Endothelial cell of umbilical vein (primary cell): ENCODE data around the gene TARBP2. TPM values are rescaled to one million over a fixed set of nuclear protein-coding genes. Genes with fewer than 3 reads are reported as not detected.

ENCODE experiments used
- BruUV-seq: library from RNA; stranded (reverse); fragments of 400-500 nt; replicated peaks from 2 replicates; lab custom pipeline; 2021; lab: Mats Ljungman, UMichigan
- CTCF ChIA-PET: fragments of 300-600, 350-600 bp; sonication (Branson Sonifier 250); formaldehyde crosslinking; loops from one replicate; lab custom pipeline; 2021; ENCODE audit warnings: antibody characterized with exemption, inconsistent platforms; lab: Charles Lee
- POLR2A ChIA-PET: fragments of 300-600, 350-600 bp; sonication (Branson Sonifier 250); formaldehyde crosslinking; loops from one replicate; lab custom pipeline; 2021; ENCODE audit warnings: antibody characterized with exemption, inconsistent platforms; lab: Charles Lee
- DNase-seq: peaks from one replicate; pipeline ENCODE4 v3.0.0-alpha.2; 2011; ENCODE audit warnings: low read depth, low spot score
- FAIRE-seq: peaks from 2 replicates; lab custom pipeline; 2011; peaks lifted over from hg19 to GRCh38; lab: Jason Lieb, UNC
- H2AFZ ChIP-seq: 2 replicates; pipeline ENCODE4 v1.6.0; 2012; ENCODE audit warnings: low read depth, low read length, control low read depth, inconsistent platforms
- H3K27ac ChIP-seq: 2 replicates; pipeline ENCODE4 v1.5.1; 2011; ENCODE audit warnings: low read depth, mild to moderate bottlenecking, control low read depth, low read length, moderate library complexity; ENCODE audit not compliant: insufficient read depth
- H3K27me3 ChIP-seq, 2 experiments: 2 replicates each; pipeline versions ENCODE4 v1.6.0 to v1.6.1; 2011; ENCODE audit warnings: low read length in 2 of 2, mixed read lengths in 1 of 2; ENCODE audit not compliant: control insufficient read depth in 2 of 2, insufficient read depth in 2 of 2
- H3K36me3 ChIP-seq, 2 experiments: 2 replicates in 1 of 2; 3 replicates in 1 of 2; pipeline ENCODE4 v1.5.1; 2011; ENCODE audit warnings: low read length in 2 of 2, mild to moderate bottlenecking in 1 of 2, moderate library complexity in 1 of 2; ENCODE audit not compliant: control insufficient read depth in 2 of 2, insufficient read depth in 2 of 2; ENCODE audit errors: extremely low read depth in 1 of 2
- H3K4me1 ChIP-seq: 3 replicates; pipeline ENCODE4 v1.5.1; 2011; ENCODE audit warnings: mild to moderate bottlenecking, low read length; ENCODE audit not compliant: control insufficient read depth, insufficient read depth; ENCODE audit errors: extremely low read depth
- H3K4me2 ChIP-seq: 2 replicates; pipeline ENCODE4 v1.6.1; 2011; ENCODE audit warnings: low read length, control low read depth, mixed read lengths; ENCODE audit not compliant: insufficient read depth
- H3K4me3 ChIP-seq, 3 experiments: fragments of 200-600 bp in 1 of 3; sonication (generic), shearing (Covaris generic) in 1 of 3; replicated peaks in 1 of 3; 2 replicates each; pipeline ENCODE4 v1.5.1; 2011 to 2016; ENCODE audit warnings: control low read depth in 3 of 3, low read length in 3 of 3, mild to moderate bottlenecking in 2 of 3, inconsistent platforms in 1 of 3, low read depth in 1 of 3, moderate library complexity in 1 of 3; ENCODE audit not compliant: insufficient read depth in 1 of 3
- H3K79me2 ChIP-seq: 2 replicates; pipeline ENCODE4 v1.6.0; 2012; ENCODE audit warnings: low read length, inconsistent platforms; ENCODE audit not compliant: control insufficient read depth, insufficient read depth
- H3K9ac ChIP-seq: replicated peaks from 2 replicates; pipeline ENCODE3; 2011; ENCODE audit warnings: low read length, control low read depth; ENCODE audit not compliant: insufficient read depth; ENCODE audit errors: extremely low read depth
- H3K9me1 ChIP-seq: replicated peaks from 3 replicates; pipeline ENCODE4 v1.6.0; 2011; ENCODE audit warnings: mild to moderate bottlenecking, low read length; ENCODE audit not compliant: control insufficient read depth, insufficient read depth; ENCODE audit errors: extremely low read depth
- H3K9me3 ChIP-seq: replicated peaks from 2 replicates; pipeline ENCODE4 v1.5.1; 2012; ENCODE audit warnings: low read length, inconsistent platforms; ENCODE audit not compliant: control insufficient read depth, insufficient read depth
- H4K20me1 ChIP-seq: replicated peaks from 2 replicates; pipeline ENCODE3; 2011; ENCODE audit warnings: mild to moderate bottlenecking, low read length; ENCODE audit not compliant: control insufficient read depth, insufficient read depth; ENCODE audit errors: extremely low read depth
- EZH2 ChIP-seq: IDR thresholded peaks from 2 replicates; pipeline ENCODE4 v1.6.1; 2012; ENCODE audit warnings: borderline replicate concordance, low read depth, mild to moderate bottlenecking, moderate library complexity, low read length, inconsistent platforms; ENCODE audit not compliant: severe bottlenecking
- FOS ChIP-seq: IDR thresholded peaks from 2 replicates; pipeline ENCODE4 v1.6.1; 2011; ENCODE audit warnings: mild to moderate bottlenecking, low read length, moderate library complexity, borderline replicate concordance; ENCODE audit not compliant: insufficient read depth
- GATA2 ChIP-seq: IDR thresholded peaks from 2 replicates; pipeline ENCODE4 v1.7.0; 2011; ENCODE audit warnings: low read depth, mild to moderate bottlenecking, moderate library complexity, mixed read lengths, low read length; ENCODE audit not compliant: insufficient read length, insufficient read depth
- JUN ChIP-seq: IDR thresholded peaks from 2 replicates; pipeline ENCODE4 v1.6.1; 2011; ENCODE audit warnings: borderline replicate concordance, low read depth; ENCODE audit not compliant: insufficient read length, insufficient read depth
- MYC ChIP-seq: IDR thresholded peaks from one replicate; pipeline ENCODE4 v1.6.1; 2011; ENCODE audit warnings: mild to moderate bottlenecking, low read depth, low read length
- POLR2A ChIP-seq: IDR thresholded peaks from 2 replicates; pipeline ENCODE4 v1.6.1; 2012; ENCODE audit warnings: low read depth, mild to moderate bottlenecking, control low read depth, low read length
- POLR2AphosphoS5 ChIP-seq: IDR thresholded peaks from 2 replicates; pipeline ENCODE4 v1.6.1; 2012; ENCODE audit warnings: low read depth, mild to moderate bottlenecking, control low read depth, low read length, moderate library complexity; ENCODE audit not compliant: insufficient read depth
- dilution Hi-C: fragments of 300-500 bp; cut with MboI; formaldehyde crosslinking; loops from one replicate; pipeline ENCODE4 v1.15.0; 2019; ENCODE audit warnings: low sequenced_read_pairs; ENCODE audit not compliant: extremely low pct_ligation_motif_present
- intact Hi-C: fragments of 100-400 bp; cut with micrococcal nuclease; formaldehyde crosslinking; loops from one replicate; pipeline ENCODE4 v1.10.0; 2022
- polyA plus RNA-seq, 4 experiments: library from polyadenylated mRNA; depleted of rRNA in 3 of 4; stranded (reverse) in 3 of 4; unstranded in 1 of 4; fragments of >200 nt; gene quantifications; 2 replicates each; pipeline versions ENCODE4 v1.2.1 to v1.2.3, GENCODE V29; 2011 to 2012; ENCODE audit warnings: missing spikeins in 1 of 4
- total RNA-seq: library from RNA; stranded (reverse); gene quantifications from 2 replicates; pipeline ENCODE4 v1.2.3, GENCODE V29; 2021
- TF ChIP-seq, protein P1 (sequence below): IDR thresholded peaks from 2 replicates; pipeline ENCODE4 v1.6.1; 2011; ENCODE audit not compliant: insufficient read depth, insufficient read length
- TF ChIP-seq, protein P2 (sequence below), 2 donors: IDR thresholded peaks; 1 replicate in 1 of 2; 2 replicates in 1 of 2; pipeline ENCODE4 v1.5.1; 2011; ENCODE audit warnings: low read length in 2 of 2, mild to moderate bottlenecking in 2 of 2, moderate library complexity in 2 of 2, control low read depth in 1 of 2, inconsistent platforms in 1 of 2, low read depth in 1 of 2; ENCODE audit not compliant: insufficient read depth in 1 of 2; ENCODE audit errors: extremely low read depth in 1 of 2

TARBP2 gene
- total and polyA plus RNA-seq, 2 donors (not counting 3 experiments of a cell fraction or from before 2014, with no cell fraction given) = 57.2 to 82.8 TPM

DNA sequence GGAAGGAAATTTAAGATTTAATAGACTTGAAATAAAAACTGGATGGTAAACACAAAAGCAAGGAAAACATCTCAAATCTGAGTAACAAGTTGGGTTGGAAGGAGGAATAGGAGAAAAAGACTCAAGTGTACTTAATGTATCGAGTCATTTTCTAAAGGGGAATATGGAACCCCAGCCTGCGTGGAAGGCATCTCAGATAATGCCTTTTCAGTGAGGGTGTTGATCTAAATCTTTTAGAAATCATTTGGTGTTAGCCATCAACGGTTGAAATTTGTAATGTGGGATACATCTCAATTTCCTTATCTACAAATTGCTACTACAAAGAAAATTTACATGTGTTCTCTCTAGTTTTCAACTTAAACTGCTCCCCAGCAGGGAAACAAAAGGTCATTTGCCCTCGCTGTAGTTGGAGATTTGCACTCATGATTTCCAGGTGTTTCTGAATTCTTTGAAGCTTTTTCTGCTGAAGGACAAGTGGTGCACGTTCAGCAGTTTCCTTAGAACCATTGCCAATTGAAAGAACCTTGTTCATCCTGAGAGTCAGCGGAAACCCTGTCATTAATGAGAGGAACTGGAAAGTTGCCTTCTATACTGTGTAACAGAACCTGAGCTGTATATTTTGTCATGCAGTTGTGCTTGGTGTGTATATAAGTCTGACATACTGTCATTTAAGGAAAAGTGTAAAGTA lies 47.0 kb upstream of the TARBP2 start:
- Histone ChIP-seq H3K9me1 (no peaks in the 10 kb centered on the region), H3K9me3 (no peaks in the 10 kb centered on the region), H3K27me3 (no peaks in the 10 kb centered on the region), H3K4me1 (peaks cover 12% of the 10 kb centered on the region), H3K79me2 (peaks cover 66% of the 10 kb centered on the region), H3K4me3 (peak overlapping the region in 2 of 3 experiments; percentile 81 to 100), H3K27ac (no peak overlapping the region), H4K20me1 (peaks cover 16% of the 10 kb centered on the region), H2AFZ (no peak overlapping the region), H3K4me2 (peak overlapping the region; percentile 100), H3K9ac (peak overlapping the region; percentile 94), H3K36me3 (peaks cover 23 to 30% of the 10 kb centered on the region in 2 experiments)
- BruUV-seq = no TSS peak
- TF ChIP-seq JUN = no peak
- TF ChIP-seq MYC = no peak
- TF ChIP-seq GATA2 = no peak
- no peak for TF ChIP-seq EZH2
- TF ChIP-seq POLR2A = no peak
- TF ChIP-seq, protein P1, sequence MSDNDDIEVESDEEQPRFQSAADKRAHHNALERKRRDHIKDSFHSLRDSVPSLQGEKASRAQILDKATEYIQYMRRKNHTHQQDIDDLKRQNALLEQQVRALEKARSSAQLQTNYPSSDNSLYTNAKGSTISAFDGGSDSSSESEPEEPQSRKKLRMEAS = no peak
- POLR2A ChIA-PET = interaction anchor here (0.9 kb wide), 1 partner anchor 47 kb away, joined by 3 read pairs; the partner anchor contains the start of gene TARBP2
- intact Hi-C loops (loop anchor here (2.0 to 5.0 kb wide), 3 partner anchors 15 to 223 kb away; partner anchors contain the start of genes ATP5MC2 and TARBP2), dilution Hi-C loops (no loop called here)
- CTCF ChIA-PET = interaction anchor here (0.5 to 2.5 kb wide), 6 partner anchors 10 to 202 kb away, joined by 3 to 15 read pairs (median 3); partner anchors contain the start of gene AAAS
- FAIRE-seq (no peak), DNase-seq (no peak)

DNA sequence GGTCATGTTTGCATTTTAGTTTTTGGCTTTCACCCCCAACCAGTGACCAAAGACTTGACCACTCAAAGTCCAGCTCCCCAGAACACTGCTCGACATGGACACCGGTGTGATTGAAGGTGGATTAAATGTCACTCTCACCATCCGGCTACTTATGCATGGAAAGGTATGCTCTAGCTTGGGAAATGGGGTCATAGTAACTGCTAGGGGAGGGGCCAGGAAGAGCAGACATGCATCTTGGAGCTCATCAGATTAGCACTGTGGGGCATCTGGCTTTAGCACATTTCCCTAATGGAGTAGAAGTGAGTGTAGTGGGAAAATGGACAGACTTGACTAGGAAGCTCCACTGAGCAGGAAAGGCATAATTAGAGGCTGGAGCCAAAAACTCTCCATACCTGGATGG lies 46.4 kb upstream of the TARBP2 start:
- H3K9me1 ChIP-seq = no peaks in the 10 kb centered on the region
- BruUV-seq = no TSS peak
- TF ChIP-seq, protein P2, sequence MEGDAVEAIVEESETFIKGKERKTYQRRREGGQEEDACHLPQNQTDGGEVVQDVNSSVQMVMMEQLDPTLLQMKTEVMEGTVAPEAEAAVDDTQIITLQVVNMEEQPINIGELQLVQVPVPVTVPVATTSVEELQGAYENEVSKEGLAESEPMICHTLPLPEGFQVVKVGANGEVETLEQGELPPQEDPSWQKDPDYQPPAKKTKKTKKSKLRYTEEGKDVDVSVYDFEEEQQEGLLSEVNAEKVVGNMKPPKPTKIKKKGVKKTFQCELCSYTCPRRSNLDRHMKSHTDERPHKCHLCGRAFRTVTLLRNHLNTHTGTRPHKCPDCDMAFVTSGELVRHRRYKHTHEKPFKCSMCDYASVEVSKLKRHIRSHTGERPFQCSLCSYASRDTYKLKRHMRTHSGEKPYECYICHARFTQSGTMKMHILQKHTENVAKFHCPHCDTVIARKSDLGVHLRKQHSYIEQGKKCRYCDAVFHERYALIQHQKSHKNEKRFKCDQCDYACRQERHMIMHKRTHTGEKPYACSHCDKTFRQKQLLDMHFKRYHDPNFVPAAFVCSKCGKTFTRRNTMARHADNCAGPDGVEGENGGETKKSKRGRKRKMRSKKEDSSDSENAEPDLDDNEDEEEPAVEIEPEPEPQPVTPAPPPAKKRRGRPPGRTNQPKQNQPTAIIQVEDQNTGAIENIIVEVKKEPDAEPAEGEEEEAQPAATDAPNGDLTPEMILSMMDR (IDR thresholded peaks at IDR 0.05; ENCODE audit: extremely low read depth in 1 of 2, insufficient read depth in 1 of 2, low read depth in 1 of 2, low read length in 2 of 2) = no peak
- no peak for TF ChIP-seq POLR2AphosphoS5
- no peak for TF ChIP-seq GATA2
- TF ChIP-seq, protein P1 = no peak
- no peak for TF ChIP-seq JUN
- no peak for TF ChIP-seq MYC
- TF ChIP-seq FOS = no peak
- no peak for TF ChIP-seq EZH2
- TF ChIP-seq POLR2A = no peak
- FAIRE-seq = no peak
- H3K4me1 ChIP-seq = peaks cover 12% of the 10 kb centered on the region
- H3K27me3 ChIP-seq = no peaks in the 10 kb centered on the region
- ChIA-PET POLR2A (interaction anchor here (0.7 kb wide), 1 partner anchor 27 kb away, joined by 4 read pairs; no protein-coding TSS in a partner anchor), CTCF (interaction anchor here (1.0 to 2.5 kb wide), 5 partner anchors 9 to 133 kb away, joined by 3 to 15 read pairs (median 3); partner anchors contain the start of gene AAAS)
- DNase-seq = no peak
- H3K79me2 ChIP-seq = peaks cover 71% of the 10 kb centered on the region
- H3K27ac ChIP-seq = no peak overlapping the region
- H2AFZ ChIP-seq = no peak overlapping the region
- H3K4me3 ChIP-seq = peak overlapping the region in 1 of 3 experiments; percentile 100
- H3K4me2 ChIP-seq = peak overlapping the region; percentile 100
- H3K36me3 ChIP-seq = peaks cover 25 to 36% of the 10 kb centered on the region in 2 experiments
- dilution Hi-C loops (no loop called here), intact Hi-C loops (loop anchor here (5.0 kb wide), 1 partner anchor 223 kb away; the partner anchor contains the start of gene ATP5MC2)
- no peak overlapping the region for H3K9ac ChIP-seq
- H3K9me3 ChIP-seq = no peaks in the 10 kb centered on the region
- H4K20me1 ChIP-seq = peaks cover 16% of the 10 kb centered on the region
